ENCODE measurements around the gene CDC16. TPM values are rescaled to one million over a fixed set of nuclear protein-coding genes. Genes with fewer than 3 reads are reported as not detected.

Gene CDC16
- total and polyA plus RNA-seq, 2 of the 13 experiments (the other 11 are each of a cell fraction or from before 2014, with no cell fraction given), result 24.2 to 60.9 TPM

GRCh38 chr13:114281351-114282040 lies 46.8 kb downstream of the CDC16 start, which contains the start of gene UPF3A (continued):
- TF ChIP-seq ZNF740 (CRISPR knock-in tag; IDR thresholded peaks at IDR 0.05) (no peak), ZNF317 (CRISPR knock-in tag; IDR thresholded peaks at IDR 0.05) (0 out of 2 replicates have a peak, but pooled peaks have one; percentile 3), ZNF75D (CRISPR knock-in tag; IDR thresholded peaks at IDR 0.05; ENCODE audit: borderline replicate concordance) (no peak), ZBTB3 (CRISPR knock-in tag; IDR thresholded peaks at IDR 0.05; ENCODE audit: borderline replicate concordance, low read depth) (0 out of 2 replicates have a peak, but pooled peaks have one; percentile 20), KMT2A (CRISPR knock-in tag; IDR thresholded peaks at IDR 0.05) (peak; percentile 19; the same call in 1 of the 2 replicates), KDM3A (CRISPR knock-in tag; IDR thresholded peaks at IDR 0.05; ENCODE audit: low read depth) (no peak), UBTF (CRISPR knock-in tag; IDR thresholded peaks at IDR 0.05) (peak; percentile 90), ZSCAN5A (CRISPR knock-in tag; IDR thresholded peaks at IDR 0.05; ENCODE audit: borderline replicate concordance) (peak; percentile 61; the same call in 1 of the 2 replicates), ZBTB44 (CRISPR knock-in tag; IDR thresholded peaks at IDR 0.05) (peak; percentile 76; the same call in 1 of the 2 replicates), CHD4 (IDR thresholded peaks at IDR 0.05; ENCODE audit: borderline replicate concordance, low read length) (no peak), SP140L (CRISPR knock-in tag; IDR thresholded peaks at IDR 0.05; ENCODE audit: borderline replicate concordance) (no peak), ZNF546 (CRISPR knock-in tag; conservative IDR thresholded peaks at IDR 0.05) (peak; percentile 81; the same call in 1 of the 2 replicates), NR1H2 (CRISPR knock-in tag; IDR thresholded peaks at IDR 0.05; ENCODE audit: borderline replicate concordance, low read depth) (no peak), LRRFIP1 (CRISPR knock-in tag; conservative IDR thresholded peaks at IDR 0.05) (no peak), KLF15 (CRISPR knock-in tag; IDR thresholded peaks at IDR 0.05; ENCODE audit: borderline replicate concordance) (no peak), PAXIP1 (CRISPR knock-in tag; conservative IDR thresholded peaks at IDR 0.05) (peak; percentile 83)
